GM18858 (cell line): ENCODE measurements around the gene CRADD.
"Not testable (repeated sequence)": the region's sequence is repeated elsewhere in the genome, so short reads cannot be mapped to it uniquely, and the experiment has no call there.

Experiments
- ATAC-seq: cut with Tn5 transposase; IDR thresholded peaks from one replicate; pipeline ENCODE4 v1.9.1; 2021; ENCODE audit not compliant: unreplicated experiment

Gene CRADD

GRCh38 chr12:93862424-93862823 is 185.2 kb downstream of the CRADD start:
- no peak for ATAC-seq

- ATAC-seq = no peak
These were observed 188.6 kb downstream of the CRADD start for GRCh38 chr12:93865751-93866150.

- ATAC-seq = no peak
These were observed 191.6 kb downstream of the CRADD start for GRCh38 chr12:93868771-93869170.

GRCh38 chr12:93870020-93870795 is 193.0 kb downstream of the CRADD start:
- ATAC-seq = no peak

- not testable (repeated sequence) for ATAC-seq
These were observed 194.4 kb downstream of the CRADD start for GRCh38 chr12:93871566-93871965.

- ATAC-seq = no peak
These were observed 196.4 kb downstream of the CRADD start for GRCh38 chr12:93873561-93873960.

- ATAC-seq = no peak
These were observed 198.0 kb downstream of the CRADD start for GRCh38 chr12:93875157-93875556.

- ATAC-seq = no peak
These were observed 199.2 kb downstream of the CRADD start for GRCh38 chr12:93876360-93876759.

- ATAC-seq = no peak
These were observed 200.3 kb downstream of the CRADD start for GRCh38 chr12:93877446-93877845.

GRCh38 chr12:93879476-93880421 is 202.6 kb downstream of the CRADD start:
- no peak for ATAC-seq

- ATAC-seq = no peak
These were observed 203.8 kb downstream of the CRADD start for GRCh38 chr12:93880853-93881522.

GRCh38 chr12:93882763-93883162 is 205.6 kb downstream of the CRADD start:
- no peak for ATAC-seq

GRCh38 chr12:93883436-93884154 is 206.4 kb downstream of the CRADD start:
- no peak for ATAC-seq

- ATAC-seq = no peak
These were observed 207.8 kb downstream of the CRADD start for GRCh38 chr12:93884794-93885460.

- not testable (repeated sequence) for ATAC-seq
These were observed 208.9 kb downstream of the CRADD start for GRCh38 chr12:93885973-93886532.

GRCh38 chr12:93886533-93887511 is 209.6 kb downstream of the CRADD start:
- no peak for ATAC-seq

- no peak for ATAC-seq
These were observed 211.8 kb downstream of the CRADD start for GRCh38 chr12:93888964-93889363.

GRCh38 chr12:93889516-93890212 is 212.5 kb downstream of the CRADD start:
- no peak for ATAC-seq
